Keratinocyte (primary cell): Measurements from ENCODE around the gene MRFAP1. TPM values are rescaled to one million over a fixed set of nuclear protein-coding genes. Genes with fewer than 3 reads are reported as not detected.

ENCODE experiments used
- DNase-seq: peaks from one replicate; pipeline ENCODE4 v3.0.0-alpha.2; 2011; ENCODE audit warnings: low read depth, missing footprints, low spot score
- FAIRE-seq: peaks from 2 replicates; lab custom pipeline; 2011; peaks lifted over from hg19 to GRCh38; lab: Jason Lieb, UNC
- H2AFZ ChIP-seq: 2 replicates; pipeline ENCODE4 v1.6.0; 2012; ENCODE audit warnings: low read length, control low read depth, inconsistent platforms; ENCODE audit not compliant: control insufficient read depth
- H3K27ac ChIP-seq: 2 replicates; pipeline ENCODE4 v1.5.1; 2011; ENCODE audit warnings: low read length; ENCODE audit not compliant: control insufficient read depth, insufficient read depth
- H3K27me3 ChIP-seq: 3 replicates; pipeline ENCODE4 v1.6.0; 2011; ENCODE audit warnings: low read length; ENCODE audit not compliant: control insufficient read depth, insufficient read depth; ENCODE audit errors: extremely low read depth
- H3K36me3 ChIP-seq, 2 experiments: 2 replicates in 1 of 2; 3 replicates in 1 of 2; pipeline ENCODE4 v1.5.1; 2011; ENCODE audit warnings: low read length in 2 of 2, mild to moderate bottlenecking in 1 of 2; ENCODE audit not compliant: control insufficient read depth in 2 of 2, insufficient read depth in 2 of 2; ENCODE audit errors: extremely low read depth in 1 of 2
- H3K4me1 ChIP-seq: 3 replicates; pipeline ENCODE4 v1.5.1; 2011; ENCODE audit warnings: low read length; ENCODE audit not compliant: control insufficient read depth, insufficient read depth; ENCODE audit errors: extremely low read depth
- H3K4me2 ChIP-seq: 3 replicates; pipeline ENCODE4 v1.6.0; 2011; ENCODE audit warnings: low read depth, low read length; ENCODE audit not compliant: control insufficient read depth, insufficient read depth; ENCODE audit errors: extremely low read depth
- H3K4me3 ChIP-seq, 3 experiments: fragments of 200-600 bp in 1 of 3; sonication (generic) in 1 of 3; 2 replicates in 2 of 3; 3 replicates in 1 of 3; pipeline ENCODE4 v1.5.1; 2011 to 2016; ENCODE audit warnings: low read length in 3 of 3, mild to moderate bottlenecking in 3 of 3, control low read depth in 2 of 3, inconsistent platforms in 1 of 3, low read depth in 1 of 3, mixed read lengths in 1 of 3, mixed run types in 1 of 3, moderate library complexity in 1 of 3; ENCODE audit not compliant: control insufficient read depth in 2 of 3, insufficient read depth in 2 of 3; ENCODE audit errors: extremely low read depth in 1 of 3
- H3K79me2 ChIP-seq: 2 replicates; pipeline ENCODE4 v1.6.0; 2012; ENCODE audit warnings: low read length; ENCODE audit not compliant: control insufficient read depth, insufficient read depth
- H3K9ac ChIP-seq: 3 replicates; pipeline ENCODE4 v1.6.0; 2011; ENCODE audit warnings: low read length; ENCODE audit not compliant: control insufficient read depth, insufficient read depth; ENCODE audit errors: extremely low read depth
- H3K9me1 ChIP-seq: 3 replicates; pipeline ENCODE4 v1.6.0; 2011; ENCODE audit warnings: low read length; ENCODE audit not compliant: control insufficient read depth, insufficient read depth; ENCODE audit errors: extremely low read depth
- H3K9me3 ChIP-seq: 2 replicates; pipeline ENCODE4 v1.5.1; 2012; ENCODE audit warnings: low read depth, low read length; ENCODE audit not compliant: control insufficient read depth
- H4K20me1 ChIP-seq: 3 replicates; pipeline ENCODE4 v1.6.0; 2011; ENCODE audit warnings: low read length; ENCODE audit not compliant: control insufficient read depth, insufficient read depth; ENCODE audit errors: extremely low read depth
- CTCF ChIP-seq, 3 experiments: IDR thresholded peaks in 1 of 3; conservative IDR thresholded peaks in 1 of 3; optimal IDR thresholded peaks in 1 of 3; 2 replicates in 2 of 3; 3 replicates in 1 of 3; pipeline versions ENCODE3 to v1.5.1; 2011; ENCODE audit warnings: low read length in 3 of 3, mild to moderate bottlenecking in 3 of 3, moderate library complexity in 2 of 3, control low read depth in 1 of 3, inconsistent platforms in 1 of 3; ENCODE audit not compliant: insufficient read depth in 2 of 3; ENCODE audit errors: extremely low read depth in 1 of 3
- EZH2 ChIP-seq: IDR thresholded peaks from one replicate; pipeline ENCODE4 v1.6.1; 2012; ENCODE audit warnings: inconsistent platforms, mild to moderate bottlenecking, low read length, moderate library complexity
- dilution Hi-C: fragments of 300-500 bp; cut with MboI; formaldehyde crosslinking; loops from one replicate; pipeline ENCODE4 v1.7.0; 2020; ENCODE audit warnings: low sequenced_read_pairs; ENCODE audit not compliant: extremely low pct_ligation_motif_present
- polyA plus RNA-seq, 5 experiments: library from polyadenylated mRNA; depleted of rRNA in 3 of 5; stranded (reverse) in 3 of 5; stranded (forward) in 1 of 5; unstranded in 1 of 5; fragments of >200 nt; gene quantifications; 1 replicate in 1 of 5; 2 replicates in 3 of 5; 3 replicates in 1 of 5; pipeline versions ENCODE4 v1.2.1 to v1.2.3, GENCODE V29; 2011 to 2012; ENCODE audit warnings: missing spikeins in 2 of 5, low read depth in 1 of 5, low replicate concordance in 1 of 5

Gene MRFAP1
- polyA plus RNA-seq, 1 donor (not counting 4 experiments of a cell fraction or from before 2014, with no cell fraction given), result 275 TPM

GRCh38 chr4:6688879-6689505 is 48.5 kb downstream of the MRFAP1 start:
- H3K4me2 ChIP-seq, result peak overlapping the region; percentile 19
- H3K79me2 ChIP-seq, result no peaks in the 10 kb centered on the region
- FAIRE-seq (peak; percentile 92), DNase-seq (peak; percentile 64)
- H3K4me1 ChIP-seq, result peaks cover 17% of the 10 kb centered on the region
- dilution Hi-C loops, result no loop called here
- H4K20me1 ChIP-seq, result no peaks in the 10 kb centered on the region
- H3K9me3 ChIP-seq, result no peaks in the 10 kb centered on the region
- no peaks in the 10 kb centered on the region for H3K36me3 ChIP-seq
- no peak overlapping the region for H3K9ac ChIP-seq
- peak overlapping the region; percentile 8 for H2AFZ ChIP-seq
- H3K4me3 ChIP-seq, result no peak overlapping the region
- no peaks in the 10 kb centered on the region for H3K27me3 ChIP-seq
- TF ChIP-seq EZH2 (no peak), CTCF (optimal IDR thresholded peaks at IDR 0.05 in 1 of 3, IDR thresholded peaks at IDR 0.05 in 1 of 3, conservative IDR thresholded peaks at IDR 0.05 in 1 of 3; ENCODE audit: extremely low read depth in 1 of 3, insufficient read depth in 2 of 3, low read length in 3 of 3) (peak in 1 of 3 experiments; percentile 14)
- no peaks in the 10 kb centered on the region for H3K9me1 ChIP-seq
- peak overlapping the region; percentile 23 for H3K27ac ChIP-seq

- no peak overlapping the region for H2AFZ ChIP-seq
- no peak for DNase-seq
These were observed 49.0 kb downstream of the MRFAP1 start for GRCh38 chr4:6689506-6689960.

More at GRCh38 chr4:6689506-6689960, 49.0 kb downstream of the MRFAP1 start:
- no peak overlapping the region for H3K4me2 ChIP-seq
- FAIRE-seq, result no peak
- no peaks in the 10 kb centered on the region for H3K79me2 ChIP-seq
- H3K9me3 ChIP-seq, result no peaks in the 10 kb centered on the region
- no peak overlapping the region for H3K9ac ChIP-seq
- H3K27ac ChIP-seq, result no peak overlapping the region
- H3K36me3 ChIP-seq, result no peaks in the 10 kb centered on the region
- H3K27me3 ChIP-seq, result no peaks in the 10 kb centered on the region
- H4K20me1 ChIP-seq, result no peaks in the 10 kb centered on the region
- H3K4me1 ChIP-seq, result peaks cover 17% of the 10 kb centered on the region
- no peak overlapping the region for H3K4me3 ChIP-seq
- TF ChIP-seq EZH2 (no peak), CTCF (optimal IDR thresholded peaks at IDR 0.05 in 1 of 3, IDR thresholded peaks at IDR 0.05 in 1 of 3, conservative IDR thresholded peaks at IDR 0.05 in 1 of 3; ENCODE audit: extremely low read depth in 1 of 3, insufficient read depth in 2 of 3, low read length in 3 of 3) (no peak)
- H3K9me1 ChIP-seq, result no peaks in the 10 kb centered on the region
- dilution Hi-C loops, result no loop called here

Other genes with a start within 250 kb of the MRFAP1 start
- 12.3 to 20.2 TPM (median 18.6 TPM) in 3 replicates for gene PPP2R2C, start 168.1 kb upstream of the MRFAP1 start, polyA plus RNA-seq
- 7.4 to 13.2 TPM (median 8.0 TPM) in 3 replicates for gene MAN2B2, start 65.5 kb upstream of the MRFAP1 start, polyA plus RNA-seq
- gene S100P, start 53.2 kb downstream of the MRFAP1 start, polyA plus RNA-seq, result 0.68 to 2.3 TPM (median 1.7 TPM) in 3 replicates
- gene MRFAP1L1, start 69.2 kb downstream of the MRFAP1 start, polyA plus RNA-seq, result 47.6 to 77.9 TPM (median 50.7 TPM) in 3 replicates
- 11.2 to 13.6 TPM (median 11.7 TPM) in 3 replicates for gene BLOC1S4, start 75.5 kb downstream of the MRFAP1 start, polyA plus RNA-seq
- 8.5 to 10.0 TPM (median 9.1 TPM) in 3 replicates for gene KIAA0232, start 142.0 kb downstream of the MRFAP1 start, polyA plus RNA-seq